ENCODE measurements around the gene PSMB9.
A peak's percentile ranks its signal among the peaks of the same experiment; 100 is the strongest.

Gene PSMB9

GRCh38 chr6:32839356-32839755, 14.6 kb upstream of the PSMB9 start:
- no peak for DNase-seq (ENCODE audit: extremely low read depth, low read depth)
- TF ChIP-seq CTCF (IDR thresholded peaks at IDR 0.05; ENCODE audit: low read depth, low read length) = no peak

GRCh38 chr6:32840604-32841246, 13.3 kb upstream of the PSMB9 start:
- TF ChIP-seq CTCF (IDR thresholded peaks at IDR 0.05; ENCODE audit: low read depth, low read length) = no peak
- DNase-seq (ENCODE audit: extremely low read depth, low read depth) = no peak

- no peak for TF ChIP-seq CTCF (IDR thresholded peaks at IDR 0.05; ENCODE audit: low read depth, low read length)
- no peak for DNase-seq (ENCODE audit: extremely low read depth, low read depth)
These were observed 11.9 kb upstream of the PSMB9 start for GRCh38 chr6:32842021-32842650.

- DNase-seq (ENCODE audit: extremely low read depth, low read depth) = no peak
These were observed 11.3 kb upstream of the PSMB9 start for GRCh38 chr6:32842690-32843089.

GRCh38 chr6:32843331-32843978, 10.5 kb upstream of the PSMB9 start:
- no peak for DNase-seq (ENCODE audit: extremely low read depth, low read depth)
- no peak for TF ChIP-seq CTCF (IDR thresholded peaks at IDR 0.05; ENCODE audit: low read depth, low read length)

More at GRCh38 chr6:32842690-32843089, 11.3 kb upstream of the PSMB9 start:
- TF ChIP-seq CTCF (IDR thresholded peaks at IDR 0.05; ENCODE audit: low read depth, low read length) = no peak

GRCh38 chr6:32843979-32844838, 9.8 kb upstream of the PSMB9 start, which contains the start of gene PSMB8:
TSS of gene PSMB8 (minus strand) at chr6:32844047. CDS start at chr6:32843996, 51 bp downstream.
- peak; percentile 79 for DNase-seq (ENCODE audit: extremely low read depth, low read depth)
- TF ChIP-seq CTCF (IDR thresholded peaks at IDR 0.05; ENCODE audit: low read depth, low read length) = peak; percentile 25

Data from AG09319 (cell line).